HG02610 (cell line): ENCODE measurements around the gene PDXK.

Experiments used
- ATAC-seq: cut with Tn5 transposase; IDR thresholded peaks from one replicate; pipeline ENCODE4 v1.9.1; 2021; ENCODE audit warnings: mild to moderate bottlenecking, moderate library complexity; ENCODE audit not compliant: unreplicated experiment

Gene PDXK

DNA sequence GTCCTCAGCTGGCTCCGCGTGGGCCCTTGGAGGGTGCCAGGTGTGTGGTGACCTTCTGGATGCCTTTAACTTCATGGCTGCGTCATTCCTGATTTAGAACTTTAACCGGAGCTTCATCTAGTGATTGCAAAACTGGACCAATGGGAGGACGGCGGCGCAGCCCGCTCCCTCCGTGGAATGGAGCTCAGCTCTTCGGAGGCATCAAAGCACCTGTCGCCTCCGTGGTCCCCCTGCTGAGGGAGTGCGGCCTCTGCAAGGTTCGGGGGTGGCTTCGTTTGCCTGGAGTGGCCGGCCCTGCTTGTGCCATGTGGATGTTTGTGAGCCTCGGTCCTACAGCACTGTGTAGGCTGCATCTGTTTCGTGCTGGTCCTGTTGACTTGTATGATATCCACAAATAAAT, 43.0 kb downstream of the PDXK start:
- no peak for ATAC-seq

DNA sequence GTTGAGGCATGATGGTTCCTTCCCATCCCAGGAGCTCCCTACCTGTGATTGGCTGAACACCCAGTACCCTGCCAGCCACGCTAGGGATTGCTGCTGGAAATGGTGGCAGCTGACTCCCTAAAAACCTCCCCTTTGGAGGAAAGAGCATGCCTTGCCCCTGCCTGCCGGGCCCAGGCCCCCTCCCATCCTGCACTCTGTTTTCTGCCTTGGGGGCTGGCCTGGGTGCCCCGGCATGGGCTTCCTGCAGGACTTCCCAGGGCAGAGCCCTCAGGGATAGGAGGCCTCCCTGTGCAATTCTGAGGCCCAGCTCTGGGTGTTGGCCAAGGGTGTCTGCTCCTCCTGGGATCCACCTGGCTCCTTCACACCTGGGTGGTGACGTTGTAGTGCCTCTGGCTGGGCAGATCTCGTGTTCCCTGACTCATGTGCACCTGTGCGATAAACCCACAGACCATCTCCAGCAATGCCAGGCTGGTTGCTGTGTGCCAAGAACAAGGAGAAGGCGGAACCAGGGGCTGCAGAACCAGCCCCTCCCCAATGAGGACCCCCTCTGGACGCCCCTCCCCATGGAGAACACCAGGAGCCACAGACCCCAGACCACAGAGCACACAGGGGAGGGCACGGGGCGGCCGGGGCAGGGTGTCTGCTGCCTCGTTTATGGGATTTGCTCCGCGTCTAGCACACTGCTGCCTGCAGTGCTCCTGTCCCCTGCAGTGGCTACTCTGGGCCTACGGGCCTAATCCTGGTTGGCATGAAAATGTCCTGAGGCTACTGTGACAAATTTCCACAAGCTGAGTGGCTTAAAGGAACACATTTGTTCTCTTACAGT, 43.6 kb downstream of the PDXK start:
- no peak for ATAC-seq

DNA sequence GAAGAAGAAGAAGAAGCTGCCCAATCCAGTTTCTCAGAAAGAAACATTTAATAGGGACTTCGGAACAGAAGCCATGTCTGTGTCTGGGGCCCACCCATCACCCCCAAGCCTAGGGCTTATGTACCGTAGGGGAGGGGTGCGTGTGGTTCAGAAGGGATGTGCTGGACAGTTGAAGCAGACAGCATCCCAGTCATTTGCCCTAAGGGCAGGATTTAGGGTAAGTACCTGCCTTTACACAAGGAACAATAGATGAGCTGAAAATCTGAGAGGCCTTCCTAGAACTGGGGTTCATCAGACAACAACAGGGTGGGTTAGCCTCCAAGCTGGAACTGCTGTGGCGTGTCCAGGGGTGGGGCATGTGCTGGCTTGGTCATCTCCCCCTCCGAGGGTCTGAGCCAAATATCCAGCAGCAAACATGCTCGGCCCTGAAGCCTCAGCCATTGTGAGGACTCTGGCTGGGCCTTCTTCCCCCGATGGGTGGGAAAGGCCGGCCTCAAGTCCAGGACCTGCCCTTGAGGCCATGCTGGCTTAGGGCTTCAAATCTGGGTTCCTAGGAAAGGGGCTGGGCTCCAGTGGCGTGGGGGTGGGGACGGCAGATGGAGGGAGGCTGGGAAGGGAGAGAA, 45.1 kb downstream of the PDXK start:
- ATAC-seq: no peak

DNA sequence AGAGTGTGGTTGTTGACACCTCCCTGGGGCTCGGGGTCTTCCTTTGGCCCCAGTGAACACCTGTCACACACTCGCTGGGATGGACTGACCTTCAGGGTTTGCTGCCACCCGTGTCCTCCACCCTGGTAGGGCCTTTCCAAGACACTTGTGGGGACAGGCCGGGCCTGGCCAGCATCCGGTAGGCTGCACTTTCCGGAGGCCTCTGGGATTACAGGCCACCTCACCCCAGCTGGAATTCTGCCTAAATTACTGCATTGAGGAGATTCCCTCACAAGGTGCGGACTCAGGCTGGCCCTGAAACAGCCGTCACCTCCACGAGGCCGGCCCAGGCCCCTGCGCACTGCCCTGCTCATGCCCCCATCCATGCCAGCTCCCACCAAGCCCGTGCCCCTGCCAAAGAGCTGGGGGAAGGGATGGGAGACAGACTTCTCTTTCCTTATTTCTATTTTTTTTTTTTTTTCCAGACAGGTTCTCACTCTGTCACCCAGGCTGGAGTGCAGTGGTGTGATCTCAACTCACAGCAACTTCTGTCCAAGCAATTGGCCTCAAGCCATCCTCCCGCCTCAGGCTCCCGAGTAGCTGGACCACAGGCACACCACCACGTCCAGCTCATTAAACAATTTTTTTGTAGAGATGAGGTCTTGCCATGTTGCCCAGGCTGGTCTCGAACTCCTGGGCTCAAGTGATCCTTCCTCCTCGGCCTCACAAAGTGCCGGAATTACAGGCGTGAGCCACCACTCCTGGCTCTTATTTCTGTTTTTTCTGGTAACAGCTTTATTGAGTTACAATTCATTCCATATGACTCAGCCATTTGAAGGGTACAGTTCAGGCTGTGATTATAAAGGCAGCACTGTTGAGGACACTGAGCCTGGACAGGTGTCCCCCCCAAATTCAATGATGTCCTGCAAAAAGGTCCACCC, 45.9 kb downstream of the PDXK start:
- ATAC-seq: no peak

DNA sequence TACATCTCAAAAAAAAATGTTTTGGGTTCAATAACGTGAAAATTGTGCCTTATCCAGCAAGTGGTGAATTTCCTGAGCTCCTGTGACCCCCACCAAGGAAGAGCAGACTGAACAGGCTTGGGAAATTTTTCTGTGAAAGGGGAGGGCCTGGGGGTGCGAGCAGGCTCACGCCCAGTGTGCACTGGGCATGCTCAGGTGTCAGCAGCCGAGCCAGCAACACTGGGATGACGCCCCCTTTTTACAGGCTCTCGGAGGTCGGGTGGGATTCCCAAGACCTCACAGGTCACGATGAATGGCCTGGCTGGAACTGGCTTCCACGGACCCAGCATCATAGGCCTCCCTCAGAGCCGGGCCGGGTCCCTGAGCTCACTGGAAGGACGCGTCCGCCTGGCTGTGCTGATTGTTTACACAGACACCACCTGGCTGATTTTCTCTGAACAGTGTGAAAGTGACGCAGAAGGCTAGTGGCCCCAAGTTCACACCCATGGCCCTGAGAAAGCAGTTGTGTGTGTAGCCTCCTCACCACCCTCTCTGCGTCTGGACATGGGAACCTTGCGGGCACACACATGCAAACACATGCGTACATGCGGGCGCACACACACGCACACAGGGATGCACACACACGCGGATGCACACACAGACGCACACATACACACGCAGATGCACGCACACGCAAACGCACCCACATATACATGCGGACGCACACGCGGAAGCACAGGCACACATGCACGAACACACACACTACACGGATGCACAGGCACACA, 48.0 kb downstream of the PDXK start:
- ATAC-seq: no peak

DNA sequence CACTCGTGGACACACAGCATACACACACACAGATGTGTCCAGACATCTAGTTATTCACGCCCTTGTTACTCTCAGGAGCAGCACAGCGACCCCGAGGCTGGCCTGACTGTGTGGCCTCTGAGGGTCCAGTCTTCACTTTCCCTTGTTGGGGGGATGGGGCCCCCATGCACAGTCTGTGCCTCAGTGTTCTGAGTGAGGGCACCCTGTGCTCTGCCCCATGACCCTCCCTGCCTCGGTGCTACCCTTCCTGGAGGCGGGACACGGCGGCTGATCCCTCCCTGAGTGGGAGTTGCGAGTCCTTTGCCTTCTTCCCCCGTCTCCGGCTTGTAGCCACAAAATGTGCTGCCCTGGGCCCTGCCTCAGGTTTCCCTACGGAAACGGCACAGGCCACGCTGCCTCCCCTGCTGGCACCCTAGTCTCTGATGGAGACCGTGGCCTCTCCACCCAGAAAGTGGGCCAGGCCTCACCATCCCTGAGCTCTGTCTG, 48.6 kb downstream of the PDXK start:
- ATAC-seq: no peak

DNA sequence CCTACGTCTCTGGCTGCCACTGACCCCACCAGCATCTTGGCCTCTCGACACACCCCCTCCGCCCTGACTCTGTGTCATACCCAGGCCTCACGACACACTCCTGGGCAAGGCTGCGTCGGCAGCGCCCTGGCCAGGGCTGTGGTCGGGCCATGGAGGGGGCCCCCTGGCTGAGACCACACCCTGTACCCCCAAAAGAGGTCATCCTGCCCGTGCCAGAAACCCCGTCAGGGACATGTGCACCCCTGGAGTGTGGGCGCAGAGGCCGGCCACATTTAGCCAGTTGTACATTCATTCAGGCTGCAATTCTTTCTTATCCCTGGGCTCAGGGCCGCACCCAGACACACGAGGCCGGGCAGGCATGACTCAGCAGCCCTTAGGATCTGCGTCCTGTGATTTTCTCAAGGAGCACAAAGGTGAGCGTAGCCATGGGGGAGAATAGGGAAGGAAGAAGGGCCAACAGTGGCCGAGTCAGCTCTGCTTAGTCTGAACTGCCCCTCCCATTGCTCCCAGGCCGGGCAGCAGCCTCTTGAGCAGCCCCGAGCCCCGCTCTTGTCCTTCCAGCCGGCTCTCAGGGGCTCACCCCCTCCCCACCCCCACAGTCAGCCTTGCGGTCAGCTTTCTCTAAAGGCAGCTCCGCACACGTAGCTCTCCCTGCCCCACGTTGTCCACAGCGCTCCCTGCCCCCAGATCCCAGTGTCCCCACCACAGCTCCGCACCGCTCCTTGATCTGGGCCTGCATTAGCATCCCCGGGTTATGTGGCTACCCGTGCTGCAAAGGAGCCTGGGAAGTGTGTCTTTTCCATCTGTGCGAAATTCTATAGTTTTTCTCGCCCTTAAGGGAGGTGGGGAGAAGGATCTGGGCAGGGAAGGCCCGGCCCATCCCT, 49.3 kb downstream of the PDXK start:
- ATAC-seq: no peak

DNA sequence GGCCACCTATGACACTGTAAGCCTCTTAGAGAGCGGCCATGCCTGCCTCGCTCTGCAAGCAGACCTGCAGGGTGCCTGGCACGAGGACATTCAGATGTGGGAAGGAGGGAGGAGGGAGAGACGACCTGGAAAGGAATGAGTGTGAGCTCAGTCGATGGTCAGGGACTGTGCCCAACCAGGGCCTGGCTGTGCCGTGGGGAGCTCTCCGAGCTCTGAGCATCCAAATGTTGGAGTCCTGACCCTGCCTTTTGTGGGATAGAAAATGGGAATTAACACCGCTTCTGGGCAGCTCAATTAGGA, 49.9 kb downstream of the PDXK start:
- ATAC-seq: no peak

DNA sequence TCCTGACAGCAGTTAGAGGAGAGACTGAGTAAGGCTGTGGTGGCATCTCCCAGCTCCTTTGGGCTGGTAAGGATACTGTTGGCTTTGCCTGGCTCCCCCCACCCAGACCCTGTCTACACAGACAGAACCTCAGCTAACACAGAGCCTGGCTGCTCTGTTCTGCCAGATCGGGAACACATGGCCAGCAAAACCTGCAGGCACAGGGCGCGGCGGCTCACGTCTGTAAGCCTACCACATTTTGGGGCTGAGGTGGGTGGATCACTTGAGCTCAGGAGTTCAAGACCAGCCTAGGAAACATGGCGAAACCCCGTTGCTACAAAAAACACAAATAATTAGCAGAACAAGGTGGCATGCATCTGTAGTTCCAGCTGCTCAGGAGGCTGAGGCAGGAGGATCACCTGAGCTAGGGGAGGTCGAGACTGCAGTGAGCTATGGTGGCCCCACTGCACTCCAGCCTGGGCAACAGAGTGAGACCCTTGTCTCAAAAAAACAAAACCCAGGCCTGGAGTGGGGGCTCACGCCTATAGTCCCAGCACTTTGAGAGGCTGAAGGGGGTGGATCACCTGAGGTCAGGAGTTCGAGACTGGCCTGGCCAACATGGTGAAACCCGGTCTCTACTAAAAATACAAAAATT, 50.5 kb downstream of the PDXK start:
- no peak for ATAC-seq

DNA sequence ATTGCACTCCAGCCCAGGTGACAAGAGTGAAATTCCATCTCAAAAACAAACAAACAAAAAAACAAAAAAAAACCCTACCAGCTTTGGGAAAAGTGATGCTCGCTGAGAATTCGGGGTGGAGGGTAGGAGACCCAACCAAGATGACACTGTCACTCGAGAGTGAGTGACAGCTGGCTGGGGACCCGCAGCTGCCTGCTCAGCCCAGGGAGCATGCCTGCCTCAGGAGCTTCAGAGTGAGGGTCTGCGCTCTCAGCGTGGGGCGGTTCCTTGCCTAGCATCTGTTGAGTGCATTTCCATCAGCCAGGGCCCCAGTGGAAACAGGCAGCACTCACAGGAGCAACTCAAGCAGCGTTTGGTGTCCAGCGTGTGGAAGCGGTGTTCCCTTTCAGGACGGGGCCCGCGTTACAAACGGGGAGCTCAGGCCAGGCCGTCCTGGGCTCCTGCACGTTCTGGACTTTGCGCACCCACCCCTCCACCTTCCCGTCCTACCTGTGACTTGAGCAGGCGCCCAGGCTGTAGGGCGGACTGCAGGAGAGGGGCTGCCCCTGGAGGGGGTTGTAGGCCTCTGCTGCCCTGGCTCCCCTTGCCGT, 51.2 kb downstream of the PDXK start:
- no peak for ATAC-seq

DNA sequence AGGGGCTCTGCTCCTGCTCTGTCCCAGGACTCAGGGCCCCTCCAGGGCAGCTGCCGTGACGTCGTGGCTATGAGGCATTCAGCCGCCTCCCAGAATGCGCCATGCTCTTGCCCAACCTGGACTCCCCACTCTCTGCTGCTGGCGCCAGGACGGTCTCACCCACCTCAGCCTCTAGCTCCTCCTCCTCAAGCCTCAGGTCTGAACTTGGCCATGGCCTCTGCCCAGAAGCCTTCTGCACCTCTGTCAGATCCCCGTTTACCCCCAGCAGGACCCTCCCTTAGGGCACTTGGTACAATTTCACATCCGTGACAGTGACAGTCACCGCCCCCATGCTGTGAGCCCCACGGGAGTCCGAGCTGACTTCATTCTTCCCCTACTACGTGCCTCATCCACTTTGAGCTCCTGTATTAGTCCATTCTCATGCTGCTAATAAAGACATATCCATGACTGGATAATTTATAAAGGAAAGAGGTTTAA, 52.3 kb downstream of the PDXK start:
- ATAC-seq: no peak

DNA sequence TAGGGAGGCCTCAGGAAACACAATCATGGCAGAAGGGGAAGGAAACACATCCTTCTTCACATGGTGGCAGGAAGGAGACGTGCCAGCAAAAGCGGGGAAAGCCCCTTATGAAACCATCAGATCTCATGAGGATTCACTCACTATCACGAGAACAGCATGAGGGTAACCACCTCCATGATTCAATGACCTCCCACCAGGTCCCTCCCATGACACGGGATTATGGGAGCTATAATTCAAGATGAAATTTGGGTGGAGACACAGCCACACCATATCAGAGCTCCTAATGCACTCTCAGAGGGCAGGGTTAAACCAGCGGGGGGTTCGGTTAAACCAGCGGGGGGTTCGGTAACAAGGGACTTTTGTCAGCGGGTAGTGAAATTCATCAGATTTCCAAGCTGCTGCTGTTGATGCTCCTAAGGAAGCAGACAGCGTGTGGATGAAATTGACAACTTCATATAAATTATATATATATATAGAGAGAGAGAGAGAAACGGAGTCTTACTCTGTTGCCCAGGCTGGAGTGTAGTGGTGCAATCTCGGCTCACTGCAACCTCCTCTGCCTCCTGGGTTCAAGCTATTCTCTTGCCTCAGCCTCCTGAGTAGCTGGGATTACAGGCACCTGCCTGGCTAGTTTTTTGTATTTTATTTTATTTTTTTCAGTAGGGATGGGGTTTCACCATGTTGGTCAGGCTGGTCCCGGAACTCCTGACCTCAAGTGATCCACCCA, 52.9 kb downstream of the PDXK start:
- no peak for ATAC-seq

DNA sequence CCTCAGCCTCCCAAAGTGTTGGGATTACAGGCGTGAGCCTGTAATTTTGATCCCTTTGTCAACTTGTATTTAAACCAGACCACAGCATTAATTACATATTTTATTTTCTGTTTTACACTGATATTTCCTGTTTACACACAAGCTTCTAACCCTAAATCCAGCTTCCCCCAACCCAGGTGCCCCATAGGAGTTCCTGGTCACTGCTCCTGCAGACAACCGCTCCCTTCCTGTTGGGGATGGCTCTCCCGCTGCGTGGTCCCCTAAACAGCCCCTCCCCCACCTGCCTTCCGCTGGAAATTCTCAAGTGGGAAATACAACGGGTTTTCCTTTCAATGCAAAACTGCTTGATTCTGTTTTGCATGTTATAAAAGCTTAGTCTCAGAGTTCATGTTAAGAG, 53.5 kb downstream of the PDXK start:
- ATAC-seq: no peak

DNA sequence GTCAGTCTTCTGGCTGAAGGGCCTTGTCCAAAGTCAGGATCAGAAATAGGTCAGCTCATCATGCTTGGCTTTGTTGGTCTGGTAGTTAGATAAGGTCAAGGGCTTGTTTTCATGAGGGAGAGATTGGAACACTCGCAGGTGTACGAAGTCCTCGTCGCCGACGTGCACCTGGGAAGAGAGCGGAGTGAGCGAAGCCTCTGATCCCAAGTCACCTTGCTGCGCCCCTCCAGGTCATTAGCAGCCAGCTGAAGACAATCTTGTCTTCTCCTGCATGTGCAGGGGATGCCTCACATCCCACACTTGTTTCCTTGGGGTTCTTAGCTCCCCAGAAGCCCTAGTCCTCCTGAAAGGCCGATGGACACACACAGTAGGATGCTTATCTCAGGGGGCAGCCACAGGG, 55.2 kb downstream of the PDXK start:
- ATAC-seq: no peak

DNA sequence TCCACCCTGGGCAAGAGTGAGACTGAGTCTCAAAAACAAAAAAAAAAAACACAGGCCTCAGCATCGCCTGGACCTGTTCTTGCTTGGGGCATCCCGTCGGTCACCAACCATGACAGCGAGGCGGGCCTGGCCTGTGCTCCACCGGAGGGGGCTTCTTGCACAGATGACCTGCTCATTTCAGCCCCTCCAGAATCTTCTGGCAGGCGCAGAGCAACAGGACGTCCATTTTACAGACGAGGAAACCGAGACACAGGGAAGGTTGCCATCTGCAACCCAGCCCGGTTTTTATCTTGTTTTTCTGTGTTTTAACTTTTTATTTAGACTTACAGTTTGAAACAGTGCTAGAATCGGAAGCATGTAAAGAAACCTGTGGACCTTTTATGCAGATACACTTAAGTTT, 56.3 kb downstream of the PDXK start:
- ATAC-seq: no peak

DNA sequence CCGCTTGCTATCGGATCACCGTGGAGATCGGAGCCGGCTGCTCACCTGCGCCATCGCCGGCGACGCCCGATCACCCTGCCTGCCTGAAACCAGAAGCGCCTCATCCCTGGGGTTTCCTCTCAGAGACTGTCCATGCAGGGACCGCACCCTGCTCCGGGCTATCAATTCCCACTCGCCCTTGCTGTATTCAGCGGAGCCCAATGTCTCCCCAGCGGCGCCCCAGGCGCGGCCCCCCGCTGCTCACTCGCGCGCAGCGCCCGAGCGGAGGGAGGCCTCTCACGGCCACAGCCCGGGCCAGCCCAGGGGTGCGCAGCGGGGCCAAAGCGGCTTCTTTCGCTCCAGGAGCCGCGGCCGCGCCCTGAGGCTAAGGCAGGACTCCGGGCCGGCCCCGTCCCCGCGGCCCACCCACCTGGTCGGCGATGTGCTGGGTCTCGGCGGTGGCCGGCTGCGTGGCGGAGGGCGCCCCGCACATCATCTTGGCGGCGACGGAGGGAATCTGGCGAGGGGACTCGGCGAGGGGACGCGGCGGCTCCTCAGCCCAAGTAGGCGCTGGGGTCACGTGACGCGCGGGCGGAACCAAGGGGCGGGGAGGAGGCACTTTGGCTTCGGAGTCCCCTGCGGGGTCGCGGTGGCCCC, 57.0 kb downstream of the PDXK start, which contains the start of gene CSTB:
Gene CSTB (minus strand): TSS at position 514 of the 636 bp plus-strand sequence. CDS start 39 bp downstream, at position 475.
- ATAC-seq: peak; percentile 64

DNA sequence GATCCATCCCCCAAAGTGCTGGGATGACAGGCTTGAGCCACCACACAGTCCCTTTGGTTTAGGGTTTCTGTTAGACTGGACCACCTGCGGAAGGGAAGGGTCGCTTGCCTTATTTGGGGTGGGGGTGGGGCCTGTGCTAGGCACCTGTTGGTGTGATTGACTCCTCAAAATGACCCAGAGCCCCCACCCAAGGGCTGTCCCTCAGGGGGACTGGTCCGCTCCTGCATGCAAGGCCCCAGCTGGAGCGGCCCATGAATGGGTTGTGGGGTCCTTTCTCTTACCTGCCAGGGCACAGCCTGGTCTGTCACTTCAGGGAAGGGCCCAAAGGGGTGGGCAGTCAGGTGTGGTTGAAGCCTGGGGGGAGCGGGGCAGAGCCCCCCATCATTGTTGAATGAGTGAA, 59.0 kb downstream of the PDXK start:
- no peak for ATAC-seq
